HEK293 (cell line): ENCODE measurements around the gene CWC25.
A peak's percentile ranks its signal among the peaks of the same experiment; 100 is the strongest.

Experiments
- GLI4 ChIP-seq: fragments of 450-650 bp; formaldehyde crosslinking; IDR thresholded peaks from 2 replicates; pipeline ENCODE4 v1.5.1; 2016; ENCODE audit warnings: missing biosample characterization, missing genetic modification characterization
- GLIS2 ChIP-seq: fragments of 450-650 bp; formaldehyde crosslinking; IDR thresholded peaks from 2 replicates; pipeline ENCODE4 v1.5.1; 2016; ENCODE audit warnings: missing biosample characterization, missing genetic modification characterization
- KLF9 ChIP-seq: fragments of 450-650 bp; formaldehyde crosslinking; IDR thresholded peaks from 2 replicates; pipeline ENCODE4 v1.5.1; 2016; ENCODE audit warnings: missing biosample characterization, missing genetic modification characterization, low read depth
- OVOL3 ChIP-seq: fragments of 450-650 bp; formaldehyde crosslinking; IDR thresholded peaks from 2 replicates; pipeline ENCODE4 v1.5.1; 2016; ENCODE audit warnings: missing biosample characterization, missing genetic modification characterization
- PBX3 ChIP-seq: sonication (generic); formaldehyde crosslinking; IDR thresholded peaks from 2 replicates; pipeline ENCODE4 v1.8.1; 2022; ENCODE audit warnings: mild to moderate bottlenecking, moderate library complexity, missing genetic modification reagents
- PRDM10 ChIP-seq: fragments of 450-650 bp; formaldehyde crosslinking; IDR thresholded peaks from 2 replicates; pipeline ENCODE4 v1.5.1; 2016; ENCODE audit warnings: missing biosample characterization, missing genetic modification characterization
- SALL2 ChIP-seq: fragments of 450-650 bp; formaldehyde crosslinking; IDR thresholded peaks from 2 replicates; pipeline ENCODE4 v1.5.0; 2017; ENCODE audit warnings: missing biosample characterization, mild to moderate bottlenecking, missing genetic modification characterization, borderline replicate concordance
- SETDB1 ChIP-seq: IDR thresholded peaks from one replicate; pipeline ENCODE4 v1.6.1; 2017; ENCODE audit warnings: mild to moderate bottlenecking, low read length, moderate library complexity, mixed read lengths; ENCODE audit not compliant: insufficient read length
- ZBTB17 ChIP-seq: fragments of 450-650 bp; formaldehyde crosslinking; IDR thresholded peaks from 2 replicates; pipeline ENCODE4 v1.5.1; 2016; ENCODE audit warnings: missing biosample characterization, missing genetic modification characterization
- ZFP3 ChIP-seq: fragments of 450-650 bp; formaldehyde crosslinking; IDR thresholded peaks from 2 replicates; pipeline ENCODE4 v1.5.1; 2016; ENCODE audit warnings: low read depth, missing biosample characterization, missing genetic modification characterization
- ZFP69B ChIP-seq: fragments of 450-650 bp; formaldehyde crosslinking; IDR thresholded peaks from 2 replicates; pipeline ENCODE4 v1.5.1; 2016; ENCODE audit warnings: missing biosample characterization, missing genetic modification characterization
- ZNF157 ChIP-seq: fragments of 450-650 bp; formaldehyde crosslinking; IDR thresholded peaks from 2 replicates; pipeline ENCODE4 v1.5.1; 2016; ENCODE audit warnings: missing biosample characterization, missing genetic modification characterization
- ZNF184 ChIP-seq: fragments of 450-650 bp; IDR thresholded peaks from 2 replicates; pipeline ENCODE4 v1.5.1; 2018; ENCODE audit warnings: missing biosample characterization, mild to moderate bottlenecking, missing genetic modification characterization
- ZNF2 ChIP-seq: fragments of 450-650 bp; formaldehyde crosslinking; IDR thresholded peaks from 2 replicates; pipeline ENCODE4 v1.5.1; 2016; ENCODE audit warnings: missing biosample characterization, missing genetic modification characterization
- ZNF23 ChIP-seq: fragments of 450-650 bp; formaldehyde crosslinking; IDR thresholded peaks from 2 replicates; pipeline ENCODE4 v1.5.1; 2016; ENCODE audit warnings: missing biosample characterization, missing genetic modification characterization, borderline replicate concordance
- ZNF302 ChIP-seq: fragments of 450-650 bp; formaldehyde crosslinking; IDR thresholded peaks from 2 replicates; pipeline ENCODE4 v1.5.1; 2016; ENCODE audit warnings: missing biosample characterization, missing genetic modification characterization, low read depth
- ZNF362 ChIP-seq: fragments of 450-650 bp; formaldehyde crosslinking; IDR thresholded peaks from 2 replicates; pipeline ENCODE4 v1.5.1; 2016; ENCODE audit warnings: missing biosample characterization, missing genetic modification characterization
- ZNF37A ChIP-seq: fragments of 450-650 bp; IDR thresholded peaks from 2 replicates; pipeline ENCODE4 v1.5.1; 2018; ENCODE audit warnings: missing biosample characterization, missing genetic modification characterization
- ZNF391 ChIP-seq: fragments of 450-650 bp; formaldehyde crosslinking; IDR thresholded peaks from 2 replicates; pipeline ENCODE4 v1.5.1; 2016; ENCODE audit warnings: low read depth, missing biosample characterization, missing genetic modification characterization, borderline replicate concordance
- ZNF433 ChIP-seq: fragments of 450-650 bp; formaldehyde crosslinking; IDR thresholded peaks from 2 replicates; pipeline ENCODE4 v1.5.1; 2016; ENCODE audit warnings: missing biosample characterization, missing genetic modification characterization, low read depth
- ZNF610 ChIP-seq: fragments of 450-650 bp; formaldehyde crosslinking; IDR thresholded peaks from 2 replicates; pipeline ENCODE4 v1.5.1; 2016; ENCODE audit warnings: missing biosample characterization, missing genetic modification characterization, borderline replicate concordance
- ZNF629 ChIP-seq: fragments of 450-650 bp; formaldehyde crosslinking; IDR thresholded peaks from 2 replicates; pipeline ENCODE4 v1.5.1; 2017; ENCODE audit warnings: missing biosample characterization, missing genetic modification characterization
- ZNF639 ChIP-seq: fragments of 450-650 bp; formaldehyde crosslinking; IDR thresholded peaks from 2 replicates; pipeline ENCODE4 v1.5.1; 2016; ENCODE audit warnings: missing biosample characterization, missing genetic modification characterization
- ZNF692 ChIP-seq: fragments of 450-650 bp; formaldehyde crosslinking; IDR thresholded peaks from 2 replicates; pipeline ENCODE4 v1.5.1; 2016; ENCODE audit warnings: missing biosample characterization, missing genetic modification characterization
- ZNF791 ChIP-seq: fragments of 450-650 bp; formaldehyde crosslinking; IDR thresholded peaks from 2 replicates; pipeline ENCODE4 v1.5.1; 2016; ENCODE audit warnings: missing biosample characterization, missing genetic modification characterization
- ZSCAN18 ChIP-seq: fragments of 450-650 bp; formaldehyde crosslinking; IDR thresholded peaks from 2 replicates; pipeline ENCODE4 v1.5.1; 2016; ENCODE audit warnings: missing biosample characterization, missing genetic modification characterization

The CWC25 gene

GRCh38 chr17:38751144-38751807 is 73.8 kb downstream of the CWC25 start (continued):
- TF ChIP-seq ZSCAN18 (tag by site-specific recombination) (no peak), ZBTB17 (tag by site-specific recombination) (no peak; the same call in 1 of the 2 replicates), ZNF610 (peak; percentile 26; the same call in 1 of the 2 replicates), PBX3 (CRISPR knock-in tag) (no peak), SETDB1 (no peak), ZNF184 (tag by site-specific recombination) (peak; percentile 47; the same call in 1 of the 2 replicates), ZNF2 (peak; percentile 87; the same call in 1 of the 2 replicates), ZNF37A (tag by site-specific recombination) (no peak), ZNF362 (tag by site-specific recombination) (peak; percentile 98), ZFP3 (tag by site-specific recombination) (no peak), ZNF302 (no peak), OVOL3 (tag by site-specific recombination) (0 out of 2 replicates have a peak, but pooled peaks have one; percentile 32), GLIS2 (tag by site-specific recombination) (no peak), ZNF23 (no peak), ZNF639 (tag by site-specific recombination) (0 out of 2 replicates have a peak, but pooled peaks have one; percentile 64), ZFP69B (no peak), KLF9 (tag by site-specific recombination) (peak; percentile 48; the same call in 1 of the 2 replicates), ZNF157 (tag by site-specific recombination) (no peak), GLI4 (tag by site-specific recombination) (no peak), ZNF791 (tag by site-specific recombination) (no peak), ZNF391 (tag by site-specific recombination) (peak; percentile 86; the same call in 1 of the 2 replicates), ZNF433 (tag by site-specific recombination) (no peak), SALL2 (tag by site-specific recombination) (0 out of 2 replicates have a peak, but pooled peaks have one; percentile 17), ZNF692 (tag by site-specific recombination) (no peak), ZNF629 (tag by site-specific recombination) (no peak), PRDM10 (tag by site-specific recombination) (no peak)
